DOHH2 (cell line): Measurements from ENCODE around the gene MLLT3.

Source experiments
- H3F3A ChIP-seq: fragments of 200-600 bp; sonication (generic), shearing (Covaris generic); 2 replicates; pipeline ENCODE4 v1.6.0; 2016; ENCODE audit warnings: antibody characterized with exemption, mild to moderate bottlenecking; ENCODE audit not compliant: control insufficient read depth, insufficient read depth
- H3K27ac ChIP-seq: fragments of 200-600 bp; sonication (generic); 2 replicates; pipeline ENCODE4 v1.5.1; 2014; ENCODE audit warnings: low read depth, mild to moderate bottlenecking, low read length, moderate library complexity
- H3K27me3 ChIP-seq: fragments of 200-600 bp; sonication (generic); 2 replicates; pipeline ENCODE4 v1.6.1; 2014; ENCODE audit warnings: mild to moderate bottlenecking, low read length, mixed read lengths; ENCODE audit not compliant: control insufficient read depth
- H3K36me3 ChIP-seq: fragments of 200-600 bp; sonication (generic); 2 replicates; pipeline ENCODE4 v1.6.1; 2014; ENCODE audit warnings: mild to moderate bottlenecking, low read length, moderate library complexity, mixed read lengths; ENCODE audit not compliant: control insufficient read depth
- H3K4me1 ChIP-seq: fragments of 200-600 bp; sonication (generic); 2 replicates; pipeline ENCODE4 v1.6.1; 2014; ENCODE audit warnings: mild to moderate bottlenecking, low read length, mixed read lengths; ENCODE audit not compliant: control insufficient read depth
- H3K4me2 ChIP-seq: fragments of 200-600 bp; sonication (generic); 2 replicates; pipeline ENCODE4 v1.6.0; 2014; ENCODE audit warnings: mild to moderate bottlenecking, low read length, moderate library complexity
- H3K4me3 ChIP-seq: fragments of 200-600 bp; sonication (generic); 2 replicates; pipeline ENCODE4 v1.5.1; 2014; ENCODE audit warnings: mild to moderate bottlenecking, low read length, mixed read lengths
- H3K79me2 ChIP-seq: fragments of 200-600 bp; sonication (generic); 2 replicates; pipeline ENCODE4 v1.6.1; 2014; ENCODE audit warnings: mild to moderate bottlenecking, low read length, mixed read lengths; ENCODE audit not compliant: control insufficient read depth
- H3K9me2 ChIP-seq: fragments of 200-600 bp; sonication (generic); replicated peaks from 2 replicates; pipeline ENCODE4 v1.6.1; 2014; ENCODE audit warnings: mild to moderate bottlenecking, low read length, mixed read lengths; ENCODE audit not compliant: control insufficient read depth
- H3K9me3 ChIP-seq: fragments of 200-600 bp; sonication (generic); 2 replicates; pipeline ENCODE4 v1.6.1; 2014; ENCODE audit warnings: antibody characterized with exemption, low read length, mixed read lengths; ENCODE audit not compliant: control insufficient read depth, insufficient read depth
- H4K20me1 ChIP-seq: fragments of 200-600 bp; sonication (generic); 2 replicates; pipeline ENCODE4 v1.6.0; 2014; ENCODE audit warnings: low read depth, mild to moderate bottlenecking, antibody characterized with exemption, low read length, moderate library complexity; ENCODE audit not compliant: control insufficient read depth, insufficient read depth
- CTCF ChIP-seq: fragments of 200-600 bp; sonication (generic); IDR thresholded peaks from one replicate; pipeline ENCODE4 v1.5.1; 2014; ENCODE audit warnings: antibody characterized with exemption, mild to moderate bottlenecking, low read depth, low read length; ENCODE audit not compliant: poor library complexity, severe bottlenecking
- EZH2phosphoT487 ChIP-seq: fragments of 200-600 bp; sonication (generic); IDR thresholded peaks from 2 replicates; pipeline ENCODE4 v1.6.1; 2017; ENCODE audit warnings: borderline replicate concordance, mild to moderate bottlenecking, antibody characterized with exemption, low read length, moderate library complexity, mixed read lengths

Gene MLLT3

GRCh38 chr9:20594608-20595007 lies 27.7 kb downstream of the MLLT3 start:
- Histone ChIP-seq H3K9me3 (no peaks in the 10 kb centered on the region), H3F3A (no peaks in the 10 kb centered on the region), H3K9me2 (no peaks in the 10 kb centered on the region), H3K27me3 (no peaks in the 10 kb centered on the region), H3K27ac (no peak overlapping the region), H3K4me3 (no peak overlapping the region), H3K36me3 (no peaks in the 10 kb centered on the region), H3K79me2 (peaks cover 6% of the 10 kb centered on the region; the same call in 1 of the 2 replicates), H4K20me1 (no peaks in the 10 kb centered on the region), H3K4me1 (peaks cover 9% of the 10 kb centered on the region), H3K4me2 (no peak overlapping the region)
- no peak for TF ChIP-seq CTCF
- TF ChIP-seq EZH2phosphoT487 = no peak

- H3K4me1 ChIP-seq = peaks cover 8% of the 10 kb centered on the region
- H3K9me3 ChIP-seq = no peaks in the 10 kb centered on the region
- H3K4me3 ChIP-seq = no peak overlapping the region
- no peaks in the 10 kb centered on the region for H3F3A ChIP-seq
- no peak overlapping the region for H3K27ac ChIP-seq
- no peaks in the 10 kb centered on the region for H4K20me1 ChIP-seq
- no peak overlapping the region for H3K4me2 ChIP-seq
- H3K9me2 ChIP-seq = no peaks in the 10 kb centered on the region
- TF ChIP-seq EZH2phosphoT487 (no peak), CTCF (no peak)
- H3K36me3 ChIP-seq = no peaks in the 10 kb centered on the region
- H3K27me3 ChIP-seq = no peaks in the 10 kb centered on the region
- peaks cover 3% of the 10 kb centered on the region; the same call in 1 of the 2 replicates for H3K79me2 ChIP-seq
Measured at GRCh38 chr9:20593537-20593936, 28.8 kb downstream of the MLLT3 start.

- Histone ChIP-seq H3K27ac (no peak overlapping the region), H3K4me2 (no peak overlapping the region), H3K27me3 (no peaks in the 10 kb centered on the region), H3K4me1 (peaks cover 4% of the 10 kb centered on the region), H3K79me2 (peaks cover 3% of the 10 kb centered on the region; the same call in 1 of the 2 replicates), H3K4me3 (no peak overlapping the region), H3K9me3 (no peaks in the 10 kb centered on the region), H3K36me3 (no peaks in the 10 kb centered on the region), H4K20me1 (no peaks in the 10 kb centered on the region), H3K9me2 (no peaks in the 10 kb centered on the region), H3F3A (no peaks in the 10 kb centered on the region)
- TF ChIP-seq EZH2phosphoT487 = no peak
Measured at GRCh38 chr9:20593105-20593504, 29.2 kb downstream of the MLLT3 start.

- Histone ChIP-seq H3F3A (no peaks in the 10 kb centered on the region), H3K36me3 (no peaks in the 10 kb centered on the region), H3K79me2 (peaks cover 3% of the 10 kb centered on the region; the same call in 1 of the 2 replicates), H3K4me1 (no peaks in the 10 kb centered on the region; the same call in 1 of the 2 replicates), H4K20me1 (no peaks in the 10 kb centered on the region), H3K9me2 (no peaks in the 10 kb centered on the region), H3K4me2 (no peak overlapping the region), H3K27me3 (no peaks in the 10 kb centered on the region), H3K4me3 (no peak overlapping the region), H3K27ac (no peak overlapping the region), H3K9me3 (no peaks in the 10 kb centered on the region)
- TF ChIP-seq CTCF (no peak), EZH2phosphoT487 (no peak)
Measured at GRCh38 chr9:20592673-20593072, 29.6 kb downstream of the MLLT3 start.
